Activated CD8-positive, alpha-beta memory T cell treated with anti-CD3 and anti-CD28 coated beads for 24 hours (primary cell): Measurements from ENCODE around the gene HTR3B.
"Not testable (repeated sequence)": the region's sequence is repeated elsewhere in the genome, so short reads cannot be mapped to it uniquely, and the experiment has no call there.

Source experiments
- DNase-seq: peaks from one replicate; pipeline ENCODE4 v3.0.0-alpha.2; 2020

The HTR3B gene

GRCh38 chr11:113885897-113886296, 18.7 kb upstream of the HTR3B start:
- no peak for DNase-seq

- DNase-seq, result no peak
Measured at GRCh38 chr11:113888848-113889247, 15.7 kb upstream of the HTR3B start.

DNA sequence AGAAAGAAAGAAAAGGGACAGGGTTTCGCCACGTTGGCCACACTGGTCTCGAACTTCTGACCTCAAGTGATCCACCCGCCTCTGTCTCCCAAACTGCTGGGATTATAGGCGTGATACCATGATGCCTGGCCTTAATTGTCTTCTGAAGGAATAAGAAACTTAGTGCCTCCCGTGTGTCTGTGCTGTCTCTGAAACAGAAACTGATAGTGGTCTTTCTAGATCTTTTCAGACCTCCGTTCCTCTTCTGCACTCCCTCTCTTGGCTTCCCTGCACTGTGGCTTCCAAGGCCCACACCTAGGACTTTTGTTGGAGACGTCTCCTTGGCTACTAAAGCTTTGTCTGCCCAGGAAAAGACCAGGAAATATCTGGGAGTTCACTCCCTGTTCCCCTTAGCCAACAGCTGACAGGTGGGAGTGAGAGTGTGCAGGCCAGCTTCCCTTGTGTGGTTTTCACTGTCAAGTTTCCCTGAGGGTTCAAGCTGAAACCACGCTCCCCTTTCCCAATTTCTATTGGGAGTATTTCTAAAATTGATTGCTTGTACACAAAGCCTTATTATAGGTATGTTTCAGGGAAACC, 10.1 kb upstream of the HTR3B start:
- DNase-seq, result no peak

- DNase-seq, result no peak
Measured at GRCh38 chr11:113895367-113896155, 9.0 kb upstream of the HTR3B start.

- no peak for DNase-seq
Measured at GRCh38 chr11:113896156-113896879, 8.3 kb upstream of the HTR3B start.

- DNase-seq, result no peak
Measured at GRCh38 chr11:113901141-113901540, 3.5 kb upstream of the HTR3B start.

DNA sequence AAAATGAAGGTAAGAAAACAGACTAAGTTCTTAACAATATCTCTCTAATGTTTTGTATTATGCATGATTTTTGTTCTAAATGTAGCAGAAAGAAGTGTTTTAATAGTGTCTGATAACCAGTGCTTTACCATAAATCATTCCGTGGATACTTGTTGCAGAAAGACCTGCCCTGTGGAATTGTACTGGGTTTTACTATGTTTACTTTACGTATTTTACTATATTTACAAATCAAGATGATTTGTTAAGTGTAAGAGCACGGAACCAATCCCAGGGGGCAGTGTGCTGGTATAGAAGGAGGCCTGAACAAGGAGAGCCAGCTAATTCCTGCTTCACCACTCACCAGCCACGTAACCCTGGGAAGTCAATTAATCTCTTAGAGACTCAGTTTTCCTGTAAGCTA, 1.4 kb downstream of the HTR3B start:
- DNase-seq, result no peak

DNA sequence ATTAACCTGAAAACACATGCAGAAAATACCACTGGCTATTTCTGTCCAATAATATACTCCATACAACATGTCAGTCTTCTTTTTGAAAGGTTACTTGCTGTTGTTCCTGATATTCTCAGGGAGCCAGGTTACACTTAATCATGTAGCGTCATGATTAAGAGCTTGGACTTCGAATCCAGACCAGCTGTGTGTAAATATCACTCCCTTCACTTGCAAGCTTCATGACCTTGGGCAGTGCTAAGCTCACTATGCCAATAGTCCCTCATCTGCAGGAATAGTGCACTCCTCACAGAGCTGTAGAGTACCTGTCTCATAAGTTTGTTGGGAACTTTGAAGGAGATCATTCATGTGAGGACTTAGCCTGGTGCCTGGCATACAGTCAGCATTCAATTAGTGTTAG, 1.9 kb downstream of the HTR3B start:
- DNase-seq, result no peak

DNA sequence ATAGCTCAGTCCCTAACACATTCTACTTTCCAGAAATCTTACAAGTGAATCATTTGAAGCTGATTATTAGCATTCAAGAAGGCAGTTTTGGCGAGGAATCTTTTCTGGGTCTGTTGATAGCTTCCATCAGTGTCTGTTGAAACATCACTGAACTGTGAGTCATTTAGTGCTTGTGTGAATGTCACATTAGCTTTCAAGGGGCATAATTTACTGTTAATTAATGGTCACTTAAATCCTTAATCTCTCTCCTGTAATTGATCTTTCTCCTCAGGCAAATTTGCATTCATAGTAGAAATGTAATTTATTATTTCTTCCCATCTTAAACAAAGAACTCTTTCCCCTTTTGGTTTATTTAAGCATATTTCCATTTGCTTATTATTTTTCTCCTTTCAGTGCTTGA, 2.6 kb downstream of the HTR3B start:
- DNase-seq, result no peak

GRCh38 chr11:113907681-113908080, 3.1 kb downstream of the HTR3B start:
- DNase-seq, result no peak

DNA sequence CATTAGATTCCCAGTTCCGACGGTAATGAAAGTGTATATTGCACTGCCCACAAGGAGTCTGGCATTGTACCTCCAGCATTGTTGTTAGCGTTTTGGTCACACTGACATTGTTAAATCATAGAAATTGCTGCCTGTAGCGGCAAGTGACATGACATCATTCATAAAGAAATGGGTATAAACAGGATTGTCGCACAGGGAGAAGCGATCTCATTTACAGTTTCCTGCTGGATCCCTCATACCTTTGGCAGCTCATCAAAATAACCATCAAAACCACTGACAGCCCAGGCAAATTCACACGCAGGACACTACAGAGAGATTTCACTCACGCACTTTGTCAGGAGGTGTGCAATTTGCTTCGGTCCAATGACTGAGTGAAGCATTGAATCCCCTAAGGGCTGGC, 3.5 kb downstream of the HTR3B start:
- no peak for DNase-seq

- not testable (repeated sequence) for DNase-seq
Measured at GRCh38 chr11:113911491-113911890, 6.9 kb downstream of the HTR3B start.

DNA sequence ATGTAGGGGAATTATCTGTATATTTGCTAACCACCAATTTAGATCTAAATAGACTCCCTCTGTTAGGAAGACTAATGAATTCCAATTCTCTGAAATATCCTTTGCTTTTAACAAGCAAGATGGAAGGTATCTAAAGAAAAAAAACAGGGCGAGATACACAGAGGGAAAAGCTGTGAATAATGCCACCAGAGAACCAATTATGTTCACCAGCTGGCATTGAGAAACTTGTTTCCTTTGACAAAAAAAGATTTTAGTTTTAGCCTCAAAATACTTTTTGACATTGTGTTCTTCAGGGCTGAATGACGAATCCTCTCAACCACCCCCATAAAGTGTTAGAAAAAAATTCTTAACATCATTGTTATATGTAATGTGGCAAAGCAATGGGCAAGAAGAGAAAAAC, 19.0 kb downstream of the HTR3B start:
- no peak for DNase-seq

- no peak for DNase-seq
Measured at GRCh38 chr11:113926273-113927197, 21.9 kb downstream of the HTR3B start.

GRCh38 chr11:113928311-113928710, 23.7 kb downstream of the HTR3B start:
- DNase-seq, result no peak

DNA sequence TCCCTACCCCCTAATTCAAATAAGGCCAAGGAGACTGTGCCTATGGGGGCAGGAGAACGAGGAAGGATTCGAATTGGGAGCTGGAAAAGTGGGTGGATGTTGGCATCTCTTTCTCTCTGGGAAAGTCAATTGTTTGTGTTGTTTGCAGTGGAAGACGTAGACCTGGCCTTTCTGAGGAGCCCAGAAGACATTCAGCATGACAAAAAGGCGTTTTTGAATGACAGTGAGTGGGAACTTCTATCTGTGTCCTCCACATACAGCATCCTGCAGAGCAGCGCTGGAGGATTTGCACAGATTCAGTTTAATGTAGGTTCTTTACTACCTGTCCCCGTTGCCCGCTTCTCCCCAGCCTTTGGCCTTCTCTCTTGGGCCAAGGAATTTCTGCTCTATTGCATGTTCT, 28.2 kb downstream of the HTR3B start:
- DNase-seq, result no peak

- DNase-seq, result not testable (repeated sequence)
Measured at GRCh38 chr11:113934193-113934592, 29.6 kb downstream of the HTR3B start.

DNA sequence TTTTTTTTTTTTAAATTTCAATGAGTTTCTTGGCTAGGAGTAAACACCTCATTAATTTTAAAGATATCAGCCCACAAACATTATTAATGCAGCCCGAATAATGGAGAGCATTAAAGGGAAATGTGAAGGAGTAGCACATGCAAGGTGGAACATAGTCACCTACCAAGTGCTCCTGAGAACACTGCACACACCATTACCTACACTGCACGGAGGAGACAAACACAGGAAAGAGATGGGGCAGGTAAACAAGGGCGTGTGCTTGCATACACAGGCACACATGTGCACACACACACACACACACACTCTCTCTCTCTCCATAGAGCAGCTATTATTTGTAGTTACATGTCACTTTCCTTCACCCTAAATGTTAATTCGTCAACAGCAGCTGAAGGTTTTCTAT, 30.2 kb downstream of the HTR3B start:
- DNase-seq, result no peak

- no peak for DNase-seq
Measured at GRCh38 chr11:113935858-113936257, 31.3 kb downstream of the HTR3B start.

DNA sequence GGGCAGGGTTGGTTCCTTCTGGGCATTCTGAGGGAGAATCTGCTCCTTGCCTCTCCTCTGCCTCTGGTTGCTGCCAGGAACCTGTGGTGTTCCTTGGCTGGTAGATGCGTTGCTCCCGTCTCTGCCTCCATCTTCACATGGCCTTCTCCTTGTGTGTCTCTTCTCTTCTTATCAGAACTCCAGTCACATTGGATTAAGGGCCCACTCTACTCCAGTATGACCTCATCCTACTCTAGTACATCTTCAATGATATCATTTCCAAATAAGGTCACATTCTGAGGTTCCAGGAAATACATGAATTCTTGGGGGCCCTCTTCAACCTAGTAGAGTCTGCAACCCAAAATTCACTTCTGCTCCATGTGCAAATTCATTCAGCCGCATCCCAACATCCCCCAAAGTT, 33.3 kb downstream of the HTR3B start:
- no peak for DNase-seq

DNA sequence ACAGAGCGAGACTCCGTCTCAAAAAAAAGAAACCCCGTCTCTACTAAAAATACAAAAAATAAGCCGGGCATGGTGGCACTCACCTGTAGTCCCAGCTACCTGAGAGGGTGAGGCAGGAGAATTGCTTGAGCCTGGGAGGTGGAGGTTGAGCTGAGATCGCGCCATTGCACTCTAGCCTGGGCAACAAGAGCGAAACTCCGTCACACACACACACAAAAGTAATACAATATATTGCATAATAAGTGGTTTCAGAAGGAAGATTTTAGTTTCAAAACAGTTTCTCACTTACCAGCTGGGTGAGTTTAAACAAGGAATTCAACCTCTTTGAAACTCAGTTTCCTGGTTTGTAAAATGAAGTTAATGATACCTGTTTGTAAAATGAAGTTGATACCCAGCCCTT, 37.7 kb downstream of the HTR3B start:
- no peak for DNase-seq

DNA sequence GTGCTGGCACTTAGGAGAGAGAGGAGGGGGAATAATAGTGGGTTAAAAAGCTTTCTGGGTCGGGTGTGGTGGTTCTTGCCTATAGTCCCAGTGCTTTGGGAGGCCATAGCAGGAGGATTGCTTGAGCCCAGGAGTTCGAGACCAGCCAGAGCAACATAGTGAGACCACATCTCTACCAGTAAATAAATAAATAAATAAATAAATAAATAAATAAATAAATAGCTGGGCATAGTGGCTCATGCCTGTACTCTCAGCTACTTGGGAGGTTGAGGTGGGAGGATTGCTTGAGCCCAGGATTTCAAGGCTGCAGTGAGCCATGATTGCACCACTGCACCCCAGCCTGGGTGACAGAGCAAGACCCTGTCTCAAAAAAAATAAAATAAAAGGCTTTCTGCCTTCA, 41.6 kb downstream of the HTR3B start:
- DNase-seq, result not testable (repeated sequence)

GRCh38 chr11:113947994-113948393, 43.4 kb downstream of the HTR3B start:
- DNase-seq, result no peak
